ENCODE results near the gene NAGS. TPM values are rescaled to one million over a fixed set of nuclear protein-coding genes. Genes with fewer than 3 reads are reported as not detected.
"Not testable (repeated sequence)": the region's sequence is repeated elsewhere in the genome, so short reads cannot be mapped to it uniquely, and the experiment has no call there.

NAGS gene, protein sequence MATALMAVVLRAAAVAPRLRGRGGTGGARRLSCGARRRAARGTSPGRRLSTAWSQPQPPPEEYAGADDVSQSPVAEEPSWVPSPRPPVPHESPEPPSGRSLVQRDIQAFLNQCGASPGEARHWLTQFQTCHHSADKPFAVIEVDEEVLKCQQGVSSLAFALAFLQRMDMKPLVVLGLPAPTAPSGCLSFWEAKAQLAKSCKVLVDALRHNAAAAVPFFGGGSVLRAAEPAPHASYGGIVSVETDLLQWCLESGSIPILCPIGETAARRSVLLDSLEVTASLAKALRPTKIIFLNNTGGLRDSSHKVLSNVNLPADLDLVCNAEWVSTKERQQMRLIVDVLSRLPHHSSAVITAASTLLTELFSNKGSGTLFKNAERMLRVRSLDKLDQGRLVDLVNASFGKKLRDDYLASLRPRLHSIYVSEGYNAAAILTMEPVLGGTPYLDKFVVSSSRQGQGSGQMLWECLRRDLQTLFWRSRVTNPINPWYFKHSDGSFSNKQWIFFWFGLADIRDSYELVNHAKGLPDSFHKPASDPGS
- polyA plus RNA-seq: 1 to 10 TPM in 1 of 2 donors, under 1 TPM in 1; 0.67 to 1.9 TPM

DNA sequence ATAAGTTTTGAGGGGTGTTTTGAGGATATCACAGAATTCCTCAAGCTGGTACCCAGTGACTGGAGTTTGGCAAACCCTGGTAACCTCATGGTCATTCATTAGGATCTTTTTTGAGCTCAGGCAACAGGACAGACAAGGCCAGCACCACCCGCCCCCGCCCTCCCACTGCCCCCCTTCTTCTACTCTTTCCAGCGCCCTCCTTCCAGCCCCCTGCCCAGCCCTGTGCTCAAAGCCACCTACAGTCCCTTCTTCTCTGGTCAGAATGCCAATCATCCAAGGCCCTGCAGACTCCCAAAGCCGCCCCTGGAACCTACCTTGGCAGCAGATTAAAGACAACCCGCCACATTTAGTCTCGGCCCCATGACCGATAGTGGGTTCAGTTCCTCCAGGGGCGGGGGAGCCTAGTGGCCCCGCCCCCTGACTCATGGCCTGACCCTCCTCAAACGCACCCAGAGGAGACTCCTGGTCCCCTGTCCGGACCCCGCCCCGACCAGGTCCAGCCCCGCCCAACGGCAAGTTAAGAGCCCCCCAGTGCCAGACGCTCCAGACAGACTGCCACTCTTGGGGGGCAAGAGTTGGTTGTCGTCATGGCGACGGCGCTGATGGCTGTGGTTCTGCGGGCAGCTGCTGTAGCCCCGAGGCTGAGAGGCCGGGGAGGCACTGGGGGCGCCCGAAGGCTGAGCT lies at the start of gene NAGS:
NAGS (plus strand) TSS at position 546 of the 684 bp plus-strand sequence; CDS start at position 588, 42 bp downstream.
- peak within 1 kb of the TSS in 1 of 2 donors; percentile 50 for H3K27ac ChIP-seq (ENCODE audit: low read depth in 2 of 2, low read length in 1 of 2)
- no peaks in the 10 kb centered on the region for H3K9me3 ChIP-seq (ENCODE audit: control insufficient read depth in 2 of 2, insufficient read depth in 1 of 2, low read depth in 1 of 2, low read length in 1 of 2)
- 14 to 15% methylated on average over 24 to 25 of the region's 25 CpGs for WGBS, 2 donors
- peaks cover 18 to 32% of the 10 kb centered on the region in 2 donors for H3K4me1 ChIP-seq (ENCODE audit: control insufficient read depth in 2 of 2, insufficient read depth in 2 of 2, low read length in 1 of 2)
- H3K27me3 ChIP-seq (ENCODE audit: control insufficient read depth in 1 of 2, insufficient read depth in 2 of 2, low read length in 2 of 2): peaks cover 0 to 5% of the 10 kb centered on the region in 2 donors
- peak within 1 kb of the TSS; percentile 41 to 44 for H3K4me3 ChIP-seq (ENCODE audit: low read depth in 1 of 2, low read length in 2 of 2)
- no peaks in the 10 kb centered on the region for H3K36me3 ChIP-seq (ENCODE audit: control insufficient read depth in 2 of 2, insufficient read depth in 2 of 2, low read length in 1 of 2)

- peaks cover 0 to 8% of the 10 kb centered on the region in 2 donors for H3K4me1 ChIP-seq (ENCODE audit: control insufficient read depth in 2 of 2, insufficient read depth in 2 of 2, low read length in 1 of 2)
- no peaks in the 10 kb centered on the region for H3K9me3 ChIP-seq (ENCODE audit: control insufficient read depth in 2 of 2, insufficient read depth in 1 of 2, low read depth in 1 of 2, low read length in 1 of 2)
- no peak overlapping the region for H3K4me3 ChIP-seq (ENCODE audit: low read depth in 1 of 2, low read length in 2 of 2)
- H3K27ac ChIP-seq (ENCODE audit: low read depth in 2 of 2, low read length in 1 of 2): no peak overlapping the region
- H3K27me3 ChIP-seq (ENCODE audit: control insufficient read depth in 1 of 2, insufficient read depth in 2 of 2, low read length in 2 of 2): peaks cover 5 to 8% of the 10 kb centered on the region in 2 donors
- no peaks in the 10 kb centered on the region for H3K36me3 ChIP-seq (ENCODE audit: control insufficient read depth in 2 of 2, insufficient read depth in 2 of 2, low read length in 1 of 2)
- WGBS, 2 donors: 80 to 82% methylated on average over 8 of the region's 8 CpGs
Measured at GRCh38 chr17:43956222-43956621, 48.2 kb upstream of the NAGS start.

DNA sequence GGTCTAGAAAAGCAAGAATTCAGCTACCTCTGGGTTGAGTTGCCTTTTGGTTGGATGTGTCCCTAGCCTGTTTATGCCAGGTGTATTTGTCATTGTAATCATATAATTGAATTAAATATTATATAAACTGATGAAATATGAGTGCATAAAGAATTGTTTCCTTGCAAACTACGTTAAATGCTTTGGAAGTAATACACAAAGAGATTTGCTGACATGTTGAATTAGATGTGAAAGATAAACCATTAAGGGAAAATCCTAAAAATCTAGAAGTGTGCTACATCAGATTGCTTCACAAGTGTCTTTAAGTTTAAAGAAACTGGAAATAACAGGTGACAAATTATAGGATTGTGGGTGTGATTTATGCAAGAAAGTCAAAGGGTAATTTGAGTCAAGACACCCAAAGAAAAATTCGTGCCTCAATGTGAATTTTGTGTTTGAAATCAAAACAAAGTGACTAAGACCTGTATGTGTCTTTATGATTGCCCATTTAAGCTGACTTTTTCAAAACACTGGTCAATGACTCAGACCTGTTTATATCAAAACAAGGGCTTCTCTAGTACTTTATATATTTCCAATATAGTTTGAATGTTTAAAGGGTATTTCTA lies 45.6 kb upstream of the NAGS start:
- Histone ChIP-seq H3K27me3 (ENCODE audit: control insufficient read depth in 1 of 2, insufficient read depth in 2 of 2, low read length in 2 of 2) (peaks cover 0 to 3% of the 10 kb centered on the region in 2 donors), H3K4me1 (ENCODE audit: control insufficient read depth in 2 of 2, insufficient read depth in 2 of 2, low read length in 1 of 2) (no peaks in the 10 kb centered on the region), H3K4me3 (ENCODE audit: low read depth in 1 of 2, low read length in 2 of 2) (no peak overlapping the region), H3K36me3 (ENCODE audit: control insufficient read depth in 2 of 2, insufficient read depth in 2 of 2, low read length in 1 of 2) (no peaks in the 10 kb centered on the region), H3K27ac (ENCODE audit: low read depth in 2 of 2, low read length in 1 of 2) (no peak overlapping the region), H3K9me3 (ENCODE audit: control insufficient read depth in 2 of 2, insufficient read depth in 1 of 2, low read depth in 1 of 2, low read length in 1 of 2) (no peaks in the 10 kb centered on the region)
- WGBS, 2 donors: 48 to 59% methylated on average over 2 of the region's 2 CpGs

GRCh38 chr17:43961292-43961691 lies 43.1 kb upstream of the NAGS start:
- not testable (repeated sequence) for H3K27ac ChIP-seq (ENCODE audit: low read depth in 2 of 2, low read length in 1 of 2); H3K36me3 ChIP-seq (ENCODE audit: control insufficient read depth in 2 of 2, insufficient read depth in 2 of 2, low read length in 1 of 2); H3K4me3 ChIP-seq (ENCODE audit: low read depth in 1 of 2, low read length in 2 of 2); H3K9me3 ChIP-seq (ENCODE audit: control insufficient read depth in 2 of 2, insufficient read depth in 1 of 2, low read depth in 1 of 2, low read length in 1 of 2); H3K4me1 ChIP-seq (ENCODE audit: control insufficient read depth in 2 of 2, insufficient read depth in 2 of 2, low read length in 1 of 2); H3K27me3 ChIP-seq (ENCODE audit: control insufficient read depth in 1 of 2, insufficient read depth in 2 of 2, low read length in 2 of 2)
- WGBS, 2 donors: 94% methylated on average over 6 of the region's 6 CpGs

DNA sequence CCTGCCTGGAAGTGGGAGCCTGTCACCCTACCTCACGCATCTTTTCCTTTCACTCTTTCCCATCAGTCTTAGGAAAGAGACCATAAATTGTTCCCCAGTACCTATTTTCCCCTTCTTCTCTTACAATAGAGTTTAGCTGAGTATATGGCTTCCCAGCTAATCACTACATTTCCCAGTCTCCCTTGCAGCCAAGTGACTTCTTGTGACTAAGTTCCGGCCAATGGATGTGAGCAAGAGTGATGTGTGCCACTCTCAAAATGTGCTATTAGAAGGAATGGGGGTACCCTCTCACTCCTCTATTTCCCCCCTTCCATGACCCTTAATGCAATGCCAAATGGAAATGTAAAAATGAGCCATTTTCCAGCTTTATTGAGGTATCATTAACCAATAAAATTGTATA lies 42.5 kb upstream of the NAGS start:
- no peaks in the 10 kb centered on the region for H3K4me1 ChIP-seq (ENCODE audit: control insufficient read depth in 2 of 2, insufficient read depth in 2 of 2, low read length in 1 of 2)
- 95 to 97% methylated on average over 2 of the region's 2 CpGs for WGBS, 2 donors
- H3K27me3 ChIP-seq (ENCODE audit: control insufficient read depth in 1 of 2, insufficient read depth in 2 of 2, low read length in 2 of 2): no peaks in the 10 kb centered on the region
- no peaks in the 10 kb centered on the region for H3K36me3 ChIP-seq (ENCODE audit: control insufficient read depth in 2 of 2, insufficient read depth in 2 of 2, low read length in 1 of 2)
- H3K9me3 ChIP-seq (ENCODE audit: control insufficient read depth in 2 of 2, insufficient read depth in 1 of 2, low read depth in 1 of 2, low read length in 1 of 2): no peaks in the 10 kb centered on the region
- no peak overlapping the region for H3K4me3 ChIP-seq (ENCODE audit: low read depth in 1 of 2, low read length in 2 of 2)
- H3K27ac ChIP-seq (ENCODE audit: low read depth in 2 of 2, low read length in 1 of 2): no peak overlapping the region

GRCh38 chr17:43962479-43962878 lies 41.9 kb upstream of the NAGS start:
- Histone ChIP-seq H3K4me1 (ENCODE audit: control insufficient read depth in 2 of 2, insufficient read depth in 2 of 2, low read length in 1 of 2) (no peaks in the 10 kb centered on the region), H3K27ac (ENCODE audit: low read depth in 2 of 2, low read length in 1 of 2) (no peak overlapping the region), H3K4me3 (ENCODE audit: low read depth in 1 of 2, low read length in 2 of 2) (no peak overlapping the region), H3K36me3 (ENCODE audit: control insufficient read depth in 2 of 2, insufficient read depth in 2 of 2, low read length in 1 of 2) (no peaks in the 10 kb centered on the region), H3K9me3 (ENCODE audit: control insufficient read depth in 2 of 2, insufficient read depth in 1 of 2, low read depth in 1 of 2, low read length in 1 of 2) (no peaks in the 10 kb centered on the region), H3K27me3 (ENCODE audit: control insufficient read depth in 1 of 2, insufficient read depth in 2 of 2, low read length in 2 of 2) (no peaks in the 10 kb centered on the region)
- 61 to 62% methylated on average over 7 of the region's 7 CpGs for WGBS, 2 donors

DNA sequence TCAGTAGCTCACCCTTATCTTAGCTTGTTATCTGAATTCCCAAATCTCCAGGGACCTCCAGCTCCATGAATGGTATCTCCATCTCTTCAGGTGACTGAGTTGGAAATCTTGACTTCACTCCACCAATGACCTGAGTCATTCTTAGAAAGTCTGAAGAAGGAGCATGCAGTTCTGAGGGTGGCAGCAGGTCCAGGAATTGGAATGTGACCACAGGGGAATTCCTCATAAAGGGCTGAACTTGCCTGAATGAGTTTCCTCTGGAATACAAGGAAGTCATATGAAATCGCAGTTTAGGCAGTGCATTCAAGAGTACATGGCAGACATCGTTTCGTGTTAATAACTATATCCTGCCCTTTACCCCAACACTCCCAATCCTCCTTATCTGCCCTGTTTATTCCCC lies 38.1 kb upstream of the NAGS start:
- no peak overlapping the region for H3K4me3 ChIP-seq (ENCODE audit: low read depth in 1 of 2, low read length in 2 of 2)
- H3K36me3 ChIP-seq (ENCODE audit: control insufficient read depth in 2 of 2, insufficient read depth in 2 of 2, low read length in 1 of 2): no peaks in the 10 kb centered on the region
- no peaks in the 10 kb centered on the region for H3K9me3 ChIP-seq (ENCODE audit: control insufficient read depth in 2 of 2, insufficient read depth in 1 of 2, low read depth in 1 of 2, low read length in 1 of 2)
- H3K4me1 ChIP-seq (ENCODE audit: control insufficient read depth in 2 of 2, insufficient read depth in 2 of 2, low read length in 1 of 2): no peaks in the 10 kb centered on the region
- H3K27ac ChIP-seq (ENCODE audit: low read depth in 2 of 2, low read length in 1 of 2): no peak overlapping the region
- 62 to 63% methylated on average over 3 of the region's 3 CpGs for WGBS, 2 donors
- H3K27me3 ChIP-seq (ENCODE audit: control insufficient read depth in 1 of 2, insufficient read depth in 2 of 2, low read length in 2 of 2): no peaks in the 10 kb centered on the region

- Histone ChIP-seq H3K9me3 (ENCODE audit: control insufficient read depth in 2 of 2, insufficient read depth in 1 of 2, low read depth in 1 of 2, low read length in 1 of 2) (no peaks in the 10 kb centered on the region), H3K4me3 (ENCODE audit: low read depth in 1 of 2, low read length in 2 of 2) (peak overlapping the region in 1 of 2 donors; percentile 22), H3K36me3 (ENCODE audit: control insufficient read depth in 2 of 2, insufficient read depth in 2 of 2, low read length in 1 of 2) (no peaks in the 10 kb centered on the region), H3K27me3 (ENCODE audit: control insufficient read depth in 1 of 2, insufficient read depth in 2 of 2, low read length in 2 of 2) (no peaks in the 10 kb centered on the region), H3K4me1 (ENCODE audit: control insufficient read depth in 2 of 2, insufficient read depth in 2 of 2, low read length in 1 of 2) (no peaks in the 10 kb centered on the region), H3K27ac (ENCODE audit: low read depth in 2 of 2, low read length in 1 of 2) (no peak overlapping the region)
- WGBS, 2 donors: 35 to 36% methylated on average over 9 of the region's 9 CpGs
Measured at GRCh38 chr17:43967251-43967875, 37.1 kb upstream of the NAGS start.

GRCh38 chr17:43970366-43970765 lies 34.1 kb upstream of the NAGS start:
- H3K4me1 ChIP-seq (ENCODE audit: control insufficient read depth in 2 of 2, insufficient read depth in 2 of 2, low read length in 1 of 2): no peaks in the 10 kb centered on the region
- H3K9me3 ChIP-seq (ENCODE audit: control insufficient read depth in 2 of 2, insufficient read depth in 1 of 2, low read depth in 1 of 2, low read length in 1 of 2): no peaks in the 10 kb centered on the region
- H3K27me3 ChIP-seq (ENCODE audit: control insufficient read depth in 1 of 2, insufficient read depth in 2 of 2, low read length in 2 of 2): peaks cover 0 to 2% of the 10 kb centered on the region in 2 donors
- WGBS, 2 donors: 69 to 78% methylated on average over 4 of the region's 4 CpGs
- H3K4me3 ChIP-seq (ENCODE audit: low read depth in 1 of 2, low read length in 2 of 2): no peak overlapping the region
- no peaks in the 10 kb centered on the region for H3K36me3 ChIP-seq (ENCODE audit: control insufficient read depth in 2 of 2, insufficient read depth in 2 of 2, low read length in 1 of 2)
- H3K27ac ChIP-seq (ENCODE audit: low read depth in 2 of 2, low read length in 1 of 2): no peak overlapping the region
